ENCODE results near the gene KRTAP10-10. TPM values are rescaled to one million over a fixed set of nuclear protein-coding genes. Genes with fewer than 3 reads are reported as not detected.
A peak's percentile ranks its signal among the peaks of the same experiment; 100 is the strongest.

The KRTAP10-10 gene
- total and polyA plus RNA-seq, 4 donors, result not detected

GRCh38 chr21:44654576-44655175 lies 17.5 kb downstream of the KRTAP10-10 start, which contains the start of gene KRTAP12-4:
KRTAP12-4 (minus strand) TSS chr21:44654659; CDS start chr21:44654614, 45 bp downstream.
- DNase-seq (ENCODE audit: low spot score), result no peak
- H3K27ac ChIP-seq (ENCODE audit: low read depth in 1 of 2, low read length in 2 of 2), result peak within 1 kb of the TSS in 1 of 2 donors; percentile 3
- TF ChIP-seq ATF3 (IDR thresholded peaks at IDR 0.05) (no peak), HNF4G (IDR thresholded peaks at IDR 0.05) (no peak), FOXA2 (IDR thresholded peaks at IDR 0.05) (no peak), EGR1 (IDR thresholded peaks at IDR 0.05; ENCODE audit: low read depth in 2 of 2) (no peak), SP1 (IDR thresholded peaks at IDR 0.05) (no peak), GABPA (IDR thresholded peaks at IDR 0.05 in 1 of 2, conservative IDR thresholded peaks at IDR 0.05 in 1 of 2) (no peak)
- no peaks in the 10 kb centered on the region for H3K27me3 ChIP-seq (ENCODE audit: control insufficient read depth in 4 of 4, insufficient read depth in 4 of 4, low read length in 3 of 4)
- 71% methylated on average over 9 of the region's 9 CpGs for WGBS
- H3K4me1 ChIP-seq (ENCODE audit: control insufficient read depth in 4 of 4, insufficient read depth in 4 of 4, low read length in 3 of 4), result no peaks in the 10 kb centered on the region
- no peak within 1 kb of the TSS for H3K4me3 ChIP-seq (ENCODE audit: low read depth in 1 of 3, low read length in 3 of 3)
- H3K9ac ChIP-seq (ENCODE audit: low read depth in 1 of 2, low read length in 2 of 2), result no peak within 1 kb of the TSS
- peaks cover 0 to 5% (median 0%) of the 10 kb centered on the region in 4 donors for H3K9me3 ChIP-seq (ENCODE audit: control insufficient read depth in 4 of 4, low read length in 3 of 4)
- H3K36me3 ChIP-seq (ENCODE audit: control insufficient read depth in 4 of 4, insufficient read depth in 3 of 4, low read depth in 1 of 4, low read length in 3 of 4), result no peaks in the 10 kb centered on the region

- Histone ChIP-seq H3K4me1 (ENCODE audit: control insufficient read depth in 4 of 4, insufficient read depth in 4 of 4, low read length in 3 of 4) (no peaks in the 10 kb centered on the region), H3K9me3 (ENCODE audit: control insufficient read depth in 4 of 4, low read length in 3 of 4) (peaks cover 0 to 5% (median 0%) of the 10 kb centered on the region in 4 donors), H3K27ac (ENCODE audit: low read depth in 1 of 2, low read length in 2 of 2) (no peak overlapping the region), H3K9ac (ENCODE audit: low read depth in 1 of 2, low read length in 2 of 2) (no peak overlapping the region), H3K27me3 (ENCODE audit: control insufficient read depth in 4 of 4, insufficient read depth in 4 of 4, low read length in 3 of 4) (no peaks in the 10 kb centered on the region), H3K4me3 (ENCODE audit: low read depth in 1 of 3, low read length in 3 of 3) (no peak overlapping the region), H3K36me3 (ENCODE audit: control insufficient read depth in 4 of 4, insufficient read depth in 3 of 4, low read depth in 1 of 4, low read length in 3 of 4) (no peaks in the 10 kb centered on the region)
- DNase-seq (ENCODE audit: low spot score), result no peak
- no peak for TF ChIP-seq CTCF (IDR thresholded peaks at IDR 0.05; ENCODE audit: low read depth, low read length, missing input control)
- 37% methylated on average over 1 of the region's 1 CpG for WGBS
Measured at GRCh38 chr21:44656868-44657267, 19.7 kb downstream of the KRTAP10-10 start.

- Histone ChIP-seq H3K27ac (ENCODE audit: low read depth in 1 of 2, low read length in 2 of 2) (peak within 1 kb of the TSS; percentile 25 to 58), H3K36me3 (ENCODE audit: control insufficient read depth in 4 of 4, insufficient read depth in 3 of 4, low read depth in 1 of 4, low read length in 3 of 4) (no peaks in the 10 kb centered on the region), H3K9me3 (ENCODE audit: control insufficient read depth in 4 of 4, low read length in 3 of 4) (peaks cover 0 to 5% (median 0%) of the 10 kb centered on the region in 4 donors), H3K9ac (ENCODE audit: low read depth in 1 of 2, low read length in 2 of 2) (no peak within 1 kb of the TSS), H3K4me1 (ENCODE audit: control insufficient read depth in 4 of 4, insufficient read depth in 4 of 4, low read length in 3 of 4) (no peaks in the 10 kb centered on the region), H3K27me3 (ENCODE audit: control insufficient read depth in 4 of 4, insufficient read depth in 4 of 4, low read length in 3 of 4) (no peaks in the 10 kb centered on the region), H3K4me3 (ENCODE audit: low read depth in 1 of 3, low read length in 3 of 3) (no peak within 1 kb of the TSS)
- 75% methylated on average over 26 of the region's 26 CpGs for WGBS
- TF ChIP-seq TAF1 (conservative IDR thresholded peaks at IDR 0.05) (no peak), FOXA1 (IDR thresholded peaks at IDR 0.05) (no peak), CTCF (IDR thresholded peaks at IDR 0.05; ENCODE audit: low read depth, low read length, missing input control) (no peak), ZBTB33 (IDR thresholded peaks at IDR 0.05) (no peak), HNF4A (conservative IDR thresholded peaks at IDR 0.05) (no peak), JUND (IDR thresholded peaks at IDR 0.05) (no peak), EGR1 (IDR thresholded peaks at IDR 0.05; ENCODE audit: low read depth in 2 of 2) (no peak), SP1 (IDR thresholded peaks at IDR 0.05) (no peak), YY1 (IDR thresholded peaks at IDR 0.05) (no peak), FOXA2 (IDR thresholded peaks at IDR 0.05) (no peak), RXRA (IDR thresholded peaks at IDR 0.05) (no peak)
- no peak for DNase-seq (ENCODE audit: low spot score)
Measured at GRCh38 chr21:44657635-44658540, 20.7 kb downstream of the KRTAP10-10 start, which contains the start of gene KRTAP12-3. KRTAP12-3 (plus strand) TSS chr21:44657932; CDS start chr21:44657980, 48 bp downstream.

Data from liver (tissue), 9 donors.